ACHN (cell line): ENCODE results near the gene CCDC80.
A peak's percentile ranks its signal among the peaks of the same experiment; 100 is the strongest.

Source experiments
- DNase-seq: peaks from one replicate; pipeline ENCODE4 v3.0.0-alpha.2; 2015
- in situ Hi-C: cut with HindIII; loops from 2 replicates; pipeline ENCODE4 v1.10.0; 2017; ENCODE audit warnings: low sequenced_read_pairs, low pct_ligation_motif_present, low pct_unique_long_range_greater_than_20kb

Gene CCDC80, protein sequence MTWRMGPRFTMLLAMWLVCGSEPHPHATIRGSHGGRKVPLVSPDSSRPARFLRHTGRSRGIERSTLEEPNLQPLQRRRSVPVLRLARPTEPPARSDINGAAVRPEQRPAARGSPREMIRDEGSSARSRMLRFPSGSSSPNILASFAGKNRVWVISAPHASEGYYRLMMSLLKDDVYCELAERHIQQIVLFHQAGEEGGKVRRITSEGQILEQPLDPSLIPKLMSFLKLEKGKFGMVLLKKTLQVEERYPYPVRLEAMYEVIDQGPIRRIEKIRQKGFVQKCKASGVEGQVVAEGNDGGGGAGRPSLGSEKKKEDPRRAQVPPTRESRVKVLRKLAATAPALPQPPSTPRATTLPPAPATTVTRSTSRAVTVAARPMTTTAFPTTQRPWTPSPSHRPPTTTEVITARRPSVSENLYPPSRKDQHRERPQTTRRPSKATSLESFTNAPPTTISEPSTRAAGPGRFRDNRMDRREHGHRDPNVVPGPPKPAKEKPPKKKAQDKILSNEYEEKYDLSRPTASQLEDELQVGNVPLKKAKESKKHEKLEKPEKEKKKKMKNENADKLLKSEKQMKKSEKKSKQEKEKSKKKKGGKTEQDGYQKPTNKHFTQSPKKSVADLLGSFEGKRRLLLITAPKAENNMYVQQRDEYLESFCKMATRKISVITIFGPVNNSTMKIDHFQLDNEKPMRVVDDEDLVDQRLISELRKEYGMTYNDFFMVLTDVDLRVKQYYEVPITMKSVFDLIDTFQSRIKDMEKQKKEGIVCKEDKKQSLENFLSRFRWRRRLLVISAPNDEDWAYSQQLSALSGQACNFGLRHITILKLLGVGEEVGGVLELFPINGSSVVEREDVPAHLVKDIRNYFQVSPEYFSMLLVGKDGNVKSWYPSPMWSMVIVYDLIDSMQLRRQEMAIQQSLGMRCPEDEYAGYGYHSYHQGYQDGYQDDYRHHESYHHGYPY

GRCh38 chr3:112640930-112641801 is at the start of gene CCDC80:
Gene CCDC80, minus strand, starts transcription at chr3:112641143. Its CDS starts 1,238 bp downstream, at chr3:112639905.
- peak; percentile 93 for DNase-seq
- in situ Hi-C loops, result no loop called here

DNA sequence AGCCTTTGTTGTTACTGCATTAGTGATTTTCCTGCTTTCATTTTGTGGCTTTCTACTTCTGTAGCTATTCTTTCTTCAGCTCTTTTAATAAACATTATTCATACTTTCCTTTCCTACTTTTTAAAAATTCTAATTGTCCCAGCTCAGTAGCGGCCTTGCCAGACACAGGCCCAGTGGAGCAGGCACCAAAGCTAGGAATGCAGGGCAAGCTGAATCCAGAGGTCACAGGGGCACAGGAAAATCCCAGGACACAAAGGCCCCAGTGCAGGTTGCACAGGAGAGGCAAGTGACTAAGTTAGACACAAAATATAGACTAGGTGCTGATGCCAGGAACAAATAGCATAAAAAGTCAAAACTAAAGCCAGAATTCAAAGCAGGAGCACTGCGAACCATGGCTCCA is 49.0 kb upstream of the CCDC80 start:
- in situ Hi-C loops, result no loop called here
- no peak for DNase-seq

- no peak for DNase-seq
- in situ Hi-C loops, result no loop called here
Observed at GRCh38 chr3:112689385-112689784, 48.4 kb upstream of the CCDC80 start.

DNA sequence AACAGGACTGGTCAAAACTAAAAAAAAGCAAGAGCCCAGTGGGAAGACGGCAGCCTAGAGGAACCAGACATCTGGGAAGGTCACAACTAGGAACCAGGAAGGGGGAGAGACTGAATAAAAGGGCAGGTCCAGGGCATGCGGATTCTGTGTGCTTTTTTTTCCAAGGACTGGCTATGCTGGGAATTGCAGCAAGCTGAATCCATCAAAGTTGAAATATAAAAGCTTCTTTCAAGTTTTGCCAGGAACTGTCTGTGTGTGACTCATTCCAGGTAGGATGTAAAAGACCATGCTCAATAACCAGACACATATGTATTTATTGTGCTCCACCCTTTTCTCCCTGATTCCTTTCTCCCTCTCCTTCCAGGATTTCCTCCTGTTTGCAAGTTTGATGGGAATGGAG is 47.9 kb upstream of the CCDC80 start:
- in situ Hi-C loops, result no loop called here
- DNase-seq, result no peak

GRCh38 chr3:112688085-112688769 is 47.3 kb upstream of the CCDC80 start:
- in situ Hi-C loops, result no loop called here
- DNase-seq, result no peak

DNA sequence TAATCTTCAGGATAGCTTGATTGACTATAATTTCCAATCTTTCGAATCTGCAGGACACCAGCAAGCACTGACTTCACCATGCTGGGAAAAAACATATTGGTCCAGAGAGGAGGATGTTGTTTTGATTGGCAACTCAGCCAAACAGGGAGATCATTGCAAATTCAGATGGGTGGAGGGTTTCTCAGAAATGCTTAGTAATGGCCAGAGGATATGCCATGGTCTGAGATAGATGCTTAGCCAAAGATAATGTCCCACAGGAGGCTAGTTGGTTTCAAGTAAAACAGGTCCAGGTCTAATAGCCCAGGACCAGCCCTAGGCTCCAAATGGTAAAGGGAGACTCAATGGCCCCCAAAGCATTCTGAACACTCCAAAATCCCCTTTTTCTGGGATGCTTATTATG is 46.7 kb upstream of the CCDC80 start:
- no peak for DNase-seq
- in situ Hi-C loops, result no loop called here

DNA sequence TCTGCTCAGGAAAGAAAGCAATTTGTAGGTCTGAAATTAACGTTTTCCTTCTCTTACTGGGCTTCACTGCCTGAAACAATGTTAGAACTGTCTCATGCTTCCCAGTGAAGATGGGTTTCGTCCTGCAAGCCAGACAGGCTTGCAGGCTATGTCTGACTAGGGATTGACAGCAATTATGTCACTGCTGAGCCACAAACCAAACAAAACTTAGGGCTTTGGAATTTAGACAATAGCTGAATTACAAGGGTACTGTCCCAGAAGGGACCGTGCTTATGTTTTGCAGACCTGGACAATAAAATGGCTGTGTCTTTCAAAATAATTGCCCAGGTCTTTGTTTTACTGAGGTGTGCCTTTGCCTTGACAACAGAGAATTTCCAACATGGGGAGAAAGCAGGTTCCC is 46.3 kb upstream of the CCDC80 start:
- no peak for DNase-seq
- in situ Hi-C loops, result no loop called here

GRCh38 chr3:112685956-112686799 is 45.2 kb upstream of the CCDC80 start:
- in situ Hi-C loops, result no loop called here
- DNase-seq, result no peak

- in situ Hi-C loops, result no loop called here
- DNase-seq, result no peak
Observed at GRCh38 chr3:112685420-112685819, 44.5 kb upstream of the CCDC80 start.

GRCh38 chr3:112682361-112682760 is 41.4 kb upstream of the CCDC80 start:
- in situ Hi-C loops, result no loop called here
- DNase-seq, result no peak

DNA sequence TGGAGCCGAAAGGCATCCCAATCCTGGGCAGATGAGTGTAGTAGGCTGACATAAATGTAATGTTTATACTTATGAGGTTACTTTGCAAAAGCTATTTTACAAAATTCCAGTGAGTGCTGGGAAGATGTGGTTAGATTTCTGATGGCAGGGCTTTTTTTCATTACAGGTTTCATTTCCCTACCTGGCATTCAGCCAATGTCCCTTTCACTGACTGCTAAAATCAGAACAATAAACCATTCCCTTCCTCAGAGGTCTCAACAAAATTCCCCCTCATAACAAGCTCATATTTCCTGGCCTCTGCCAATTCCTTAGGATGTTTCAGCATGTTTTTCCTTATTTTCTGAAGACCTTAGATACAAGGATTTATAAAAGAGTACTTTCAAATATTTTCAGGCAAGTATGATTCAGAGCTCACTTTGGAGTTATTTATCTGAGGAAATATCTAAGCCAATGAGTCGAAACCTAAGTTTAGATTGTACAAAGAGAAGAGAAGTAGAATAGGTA is 40.9 kb upstream of the CCDC80 start:
- DNase-seq, result no peak
- in situ Hi-C loops, result no loop called here

- peak; percentile 94 for DNase-seq
- in situ Hi-C loops, result no loop called here
Observed at GRCh38 chr3:112676659-112677234, 35.8 kb upstream of the CCDC80 start.

- in situ Hi-C loops, result no loop called here
- DNase-seq, result no peak
Observed at GRCh38 chr3:112675943-112676535, 35.1 kb upstream of the CCDC80 start.

DNA sequence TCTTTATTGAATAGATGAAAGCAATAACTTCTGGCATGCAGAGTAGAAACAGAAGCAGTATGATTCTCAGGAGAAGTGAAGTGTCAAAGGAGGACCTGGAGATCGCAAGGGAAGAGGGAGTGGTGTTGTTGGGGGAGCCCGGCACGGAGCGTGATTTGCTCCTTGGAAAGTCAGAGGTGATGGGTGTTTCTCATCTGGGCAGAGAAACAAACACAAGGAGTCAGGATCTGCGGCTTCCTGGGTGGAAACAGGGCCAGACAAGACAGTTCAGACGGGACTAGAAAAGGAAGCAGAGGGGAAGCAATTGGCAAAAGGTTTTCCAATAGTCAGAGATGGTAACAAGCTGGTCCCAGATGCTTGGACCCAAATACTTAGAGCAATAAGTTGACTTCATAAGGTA is 34.4 kb upstream of the CCDC80 start:
- no peak for DNase-seq
- in situ Hi-C loops, result no loop called here

DNA sequence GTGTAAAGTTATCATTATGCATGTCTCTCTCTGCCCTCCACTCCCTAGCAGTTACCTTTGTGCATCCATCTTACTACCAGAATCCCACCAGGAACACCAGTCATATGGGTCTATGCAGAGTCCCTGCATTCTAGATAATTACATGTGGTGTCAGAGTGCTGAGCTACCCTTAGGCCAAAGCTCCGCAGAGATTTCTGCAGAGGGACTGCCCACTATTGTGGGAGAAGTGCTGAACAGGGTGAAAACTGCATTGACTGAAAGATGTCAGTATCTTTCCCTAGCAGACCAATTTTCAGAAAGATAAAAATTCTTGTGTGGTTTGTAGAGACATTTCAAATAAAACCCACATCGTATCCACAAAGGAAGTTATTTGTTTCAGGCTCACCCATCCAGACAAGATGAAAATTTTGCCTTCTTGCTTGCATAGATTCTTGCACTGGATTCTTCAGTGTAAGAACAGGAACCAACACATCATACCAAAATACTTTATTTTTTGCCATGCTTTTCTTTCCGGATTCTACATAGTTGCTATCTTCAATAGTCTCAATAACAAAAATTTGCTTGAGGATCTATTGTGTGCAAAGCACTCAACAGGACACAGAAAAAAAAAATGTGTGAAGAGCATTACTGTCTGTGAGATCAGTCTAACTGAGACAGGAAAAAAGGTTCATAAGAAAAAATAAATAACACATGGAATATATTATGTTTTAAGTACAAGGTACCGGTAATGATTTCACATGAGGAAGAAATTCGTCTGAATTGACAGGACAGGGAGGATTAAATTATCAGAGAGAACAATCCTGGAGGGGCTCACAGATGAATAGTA is 32.0 kb upstream of the CCDC80 start:
- no peak for DNase-seq
- in situ Hi-C loops, result no loop called here
